Prostate gland (tissue), 2 donors: ENCODE measurements around the gene KCNV2.

Experiments
- CTCF ChIP-seq, 4 experiments: fragments of 200-600 bp in 2 of 4; fragments of 450-650 bp in 2 of 4; sonication (generic) in 2 of 4; IDR thresholded peaks; 1 replicate in 3 of 4; 2 replicates in 1 of 4; pipeline ENCODE4 v1.5.1; 2016 to 2019; ENCODE audit warnings: antibody characterized with exemption in 4 of 4, mild to moderate bottlenecking in 2 of 4, moderate library complexity in 2 of 4
- POLR2A ChIP-seq: fragments of 450-650 bp; IDR thresholded peaks from one replicate; pipeline ENCODE4 v1.6.1; 2016; ENCODE audit warnings: antibody characterized with exemption, mild to moderate bottlenecking
- POLR2AphosphoS5 ChIP-seq: sonication (generic); formaldehyde crosslinking; IDR thresholded peaks from one replicate; pipeline ENCODE4 v1.6.1; 2017; ENCODE audit warnings: antibody characterized with exemption

GRCh38 chr9:2697492-2697891 is 19.8 kb upstream of the KCNV2 start:
- TF ChIP-seq CTCF (IDR thresholded peaks at IDR 0.05) = no peak
- no peak for TF ChIP-seq POLR2A
- no peak for TF ChIP-seq POLR2AphosphoS5
